ENCODE results near the gene DLX4. TPM values are rescaled to one million over a fixed set of nuclear protein-coding genes. Genes with fewer than 3 reads are reported as not detected.

The DLX4 gene
- polyA plus RNA-seq, 1 donor: 3.9 TPM

DNA sequence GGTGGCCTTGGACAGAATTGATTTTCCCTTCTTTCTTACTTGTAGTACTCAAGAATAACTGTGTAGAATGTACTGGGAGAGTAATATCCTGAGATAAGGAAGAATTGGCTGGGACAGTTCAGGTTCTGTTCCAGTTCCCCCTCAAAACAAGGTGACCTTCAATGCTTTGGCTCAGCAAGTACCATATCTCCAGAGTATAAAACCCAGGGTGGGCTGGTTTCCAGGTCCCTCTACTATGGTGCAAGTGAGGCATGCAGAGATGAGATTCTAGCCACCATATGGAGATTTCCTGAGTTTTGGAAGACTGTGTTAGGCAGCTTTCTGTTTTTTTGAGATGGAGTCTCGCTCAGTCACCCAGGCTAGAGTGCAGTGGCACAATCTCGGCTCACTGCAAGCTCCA lies 44.1 kb downstream of the DLX4 start:
- no peak for DNase-seq
- Histone ChIP-seq H3K4me1 (ENCODE audit: control insufficient read depth, insufficient read depth, low read length) (no peaks in the 10 kb centered on the region), H3K4me3 (ENCODE audit: low read length) (no peak overlapping the region), H3K36me3 (ENCODE audit: control insufficient read depth, insufficient read depth, low read length) (no peaks in the 10 kb centered on the region), H3K9me3 (ENCODE audit: control insufficient read depth, low read depth, low read length) (peaks cover 12% of the 10 kb centered on the region), H3K27me3 (ENCODE audit: control insufficient read depth, insufficient read depth, low read length) (peaks cover 4% of the 10 kb centered on the region), H3K27ac (ENCODE audit: low read length) (no peak overlapping the region)
- no CpG with 5 or more reads among the region's 2 CpGs for WGBS (ENCODE audit: insufficient coverage, low lambda C conversion rate)

DNA sequence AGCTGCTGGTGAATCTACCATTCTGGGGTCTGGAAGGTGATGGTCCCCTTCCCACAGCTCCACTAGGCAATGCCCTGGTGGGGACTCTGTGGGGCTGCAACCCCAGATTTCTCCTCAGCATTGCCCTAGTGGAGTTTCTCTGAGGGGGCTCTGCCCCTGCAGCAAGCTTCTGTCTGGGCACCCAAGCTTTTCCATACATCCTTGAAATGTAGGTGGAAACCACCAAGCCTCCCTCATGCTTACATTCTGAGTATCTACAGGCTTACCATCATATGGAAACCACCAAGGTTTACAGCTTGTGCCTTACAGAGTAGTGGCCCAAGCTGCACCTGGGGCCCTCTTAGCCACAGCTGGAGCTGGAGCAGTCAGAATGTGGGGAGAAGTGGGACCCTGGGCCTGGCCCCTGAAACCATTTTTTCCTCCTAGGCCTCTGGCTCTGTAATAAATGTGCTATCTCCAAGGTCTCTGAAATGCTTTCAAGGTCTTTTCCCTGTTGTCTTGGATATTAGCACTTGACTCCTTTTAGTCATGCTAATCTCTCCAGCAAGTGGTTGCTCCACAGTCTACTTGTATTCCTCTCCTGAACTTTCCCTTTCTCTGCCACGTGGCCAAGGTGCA lies 45.6 kb downstream of the DLX4 start:
- Histone ChIP-seq H3K27ac (ENCODE audit: low read length) (no peak overlapping the region), H3K9me3 (ENCODE audit: control insufficient read depth, low read depth, low read length) (peaks cover 5% of the 10 kb centered on the region), H3K27me3 (ENCODE audit: control insufficient read depth, insufficient read depth, low read length) (no peaks in the 10 kb centered on the region), H3K36me3 (ENCODE audit: control insufficient read depth, insufficient read depth, low read length) (no peaks in the 10 kb centered on the region), H3K4me1 (ENCODE audit: control insufficient read depth, insufficient read depth, low read length) (no peaks in the 10 kb centered on the region), H3K4me3 (ENCODE audit: low read length) (no peak overlapping the region)
- whole genome bisulfite sequencing (ENCODE audit: insufficient coverage, low lambda C conversion rate): 67% methylated on average over 1 of the region's 1 CpG
- DNase-seq: no peak

DNA sequence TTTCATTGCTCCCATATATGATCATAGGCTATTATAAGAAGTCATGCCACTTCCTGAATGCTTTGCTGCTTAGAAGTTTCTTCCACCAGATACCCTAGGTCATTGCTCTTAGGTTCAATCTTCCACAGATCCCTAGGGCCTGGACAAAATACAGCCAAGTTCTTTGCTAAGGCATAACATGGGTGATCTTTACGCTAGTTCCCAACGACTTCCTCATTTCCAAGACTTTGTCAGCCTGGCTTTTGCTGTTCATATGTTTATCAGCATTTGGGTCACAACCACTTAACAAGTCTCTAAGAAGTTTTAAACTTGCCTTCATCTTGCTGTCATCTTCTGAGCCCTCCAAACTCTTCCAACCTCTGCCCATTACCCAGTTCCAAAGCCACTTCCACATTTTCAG lies 46.2 kb downstream of the DLX4 start:
- H3K27me3 ChIP-seq (ENCODE audit: control insufficient read depth, insufficient read depth, low read length): no peaks in the 10 kb centered on the region
- DNase-seq: no peak
- WGBS (ENCODE audit: insufficient coverage, low lambda C conversion rate): no CpG with 5 or more reads among the region's 2 CpGs

DNA sequence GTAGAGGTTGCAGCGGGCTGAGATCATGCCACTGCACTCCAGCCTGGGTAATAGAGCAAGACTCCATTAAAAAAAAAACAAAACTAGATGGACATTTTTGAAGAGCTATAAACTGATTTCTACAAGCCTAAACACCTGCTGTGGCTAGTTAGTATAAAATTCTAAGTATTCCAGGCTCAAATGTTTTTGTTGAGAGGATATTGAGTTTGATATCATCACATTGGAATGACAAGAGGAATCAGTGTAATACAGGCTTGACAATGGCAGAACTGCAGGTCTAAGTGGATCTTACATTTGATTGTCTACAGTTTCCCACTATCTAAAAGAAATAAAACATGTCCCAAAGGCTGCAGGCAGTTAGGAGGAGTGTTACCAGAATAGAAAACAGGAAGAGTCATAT lies 49.9 kb downstream of the DLX4 start:
- Histone ChIP-seq H3K27me3 (ENCODE audit: control insufficient read depth, insufficient read depth, low read length) (no peaks in the 10 kb centered on the region), H3K4me1 (ENCODE audit: control insufficient read depth, insufficient read depth, low read length) (no peaks in the 10 kb centered on the region), H3K36me3 (ENCODE audit: control insufficient read depth, insufficient read depth, low read length) (no peaks in the 10 kb centered on the region), H3K27ac (ENCODE audit: low read length) (no peak overlapping the region), H3K9me3 (ENCODE audit: control insufficient read depth, low read depth, low read length) (no peaks in the 10 kb centered on the region), H3K4me3 (ENCODE audit: low read length) (no peak overlapping the region)
- DNase-seq: no peak
- no CpG with 5 or more reads among the region's 1 CpG for WGBS (ENCODE audit: insufficient coverage, low lambda C conversion rate)

More for the DNA sequence above, 46.2 kb downstream of the DLX4 start:
- H3K4me3 ChIP-seq (ENCODE audit: low read length): no peak overlapping the region
- H3K27ac ChIP-seq (ENCODE audit: low read length): no peak overlapping the region
- peaks cover 5% of the 10 kb centered on the region for H3K9me3 ChIP-seq (ENCODE audit: control insufficient read depth, low read depth, low read length)
- no peaks in the 10 kb centered on the region for H3K36me3 ChIP-seq (ENCODE audit: control insufficient read depth, insufficient read depth, low read length)
- H3K4me1 ChIP-seq (ENCODE audit: control insufficient read depth, insufficient read depth, low read length): no peaks in the 10 kb centered on the region

DNA sequence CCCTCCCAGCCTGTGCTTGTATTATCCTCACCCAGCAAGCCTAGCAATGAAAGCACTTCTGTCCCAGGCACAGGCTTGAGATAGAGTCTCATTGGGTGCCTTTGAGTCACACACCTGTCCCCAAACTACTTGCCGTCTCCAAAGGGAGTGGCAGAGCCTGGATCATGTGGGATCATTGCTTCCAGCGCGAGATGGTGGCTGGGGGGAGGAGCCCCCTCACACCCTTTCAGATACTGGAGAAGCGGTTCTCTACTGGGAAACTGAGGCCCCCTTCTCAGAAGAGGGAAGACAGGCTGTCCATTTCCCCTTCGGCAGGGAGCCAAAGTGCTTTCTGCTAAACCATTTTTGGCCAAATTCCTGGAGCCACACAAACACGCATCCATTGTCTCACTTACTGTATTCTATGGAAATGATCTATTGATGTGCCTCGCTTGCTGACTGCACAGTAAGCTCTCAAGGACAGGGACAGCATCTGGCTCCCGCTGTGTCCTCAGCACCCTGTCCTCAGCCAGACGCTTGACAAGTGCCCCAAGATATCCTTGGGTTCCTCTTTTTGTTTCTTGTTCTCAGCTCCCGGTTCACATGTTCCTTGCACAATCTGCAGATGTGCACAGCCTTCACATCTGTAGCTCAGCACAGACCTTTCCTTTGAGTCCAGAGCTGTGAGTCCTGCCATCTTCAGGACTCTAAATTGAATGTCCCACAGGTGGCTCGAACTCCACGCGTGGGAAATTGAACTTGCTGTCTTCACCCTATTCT lies 52.0 kb downstream of the DLX4 start:
- Histone ChIP-seq H3K9me3 (ENCODE audit: control insufficient read depth, low read depth, low read length) (no peaks in the 10 kb centered on the region), H3K4me3 (ENCODE audit: low read length) (no peak overlapping the region), H3K27ac (ENCODE audit: low read length) (no peak overlapping the region), H3K36me3 (ENCODE audit: control insufficient read depth, insufficient read depth, low read length) (no peaks in the 10 kb centered on the region), H3K4me1 (ENCODE audit: control insufficient read depth, insufficient read depth, low read length) (no peaks in the 10 kb centered on the region), H3K27me3 (ENCODE audit: control insufficient read depth, insufficient read depth, low read length) (no peaks in the 10 kb centered on the region)
- no peak for DNase-seq
- no CpG with 5 or more reads among the region's 13 CpGs for WGBS (ENCODE audit: insufficient coverage, low lambda C conversion rate)

DNA sequence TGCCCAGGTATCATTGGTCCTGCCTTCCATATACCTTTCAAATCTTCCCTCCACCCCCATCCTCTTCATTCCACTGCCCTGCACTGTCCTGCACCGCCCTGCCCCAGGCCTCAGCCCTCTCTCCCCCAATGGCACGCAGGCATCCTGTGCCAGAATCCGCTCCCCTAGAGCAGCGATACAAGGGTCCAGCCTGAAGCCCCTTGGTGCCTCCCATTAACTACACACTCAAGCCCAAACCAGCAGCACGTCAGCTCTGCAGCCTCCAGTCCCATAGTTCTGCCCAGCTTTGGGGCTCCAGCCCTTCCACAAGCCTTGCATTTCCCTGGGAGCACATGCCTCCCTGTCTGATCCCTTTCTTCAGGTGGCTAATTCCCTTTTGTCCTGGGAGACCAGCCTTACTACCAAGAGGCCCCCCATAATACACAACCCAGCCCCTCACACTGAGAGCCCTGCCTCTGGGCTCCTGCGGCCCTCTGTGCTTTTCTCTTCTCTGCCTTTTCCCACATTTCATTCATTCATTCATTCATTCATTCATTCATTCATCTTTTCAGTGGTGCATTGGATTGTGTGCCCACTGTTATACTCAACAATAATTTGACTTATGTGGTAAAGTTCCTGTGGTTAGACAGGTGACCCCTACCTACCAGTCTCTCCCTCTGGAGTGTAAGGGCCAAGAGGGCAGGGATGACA lies 52.8 kb downstream of the DLX4 start:
- no peak for DNase-seq
- Histone ChIP-seq H3K27ac (ENCODE audit: low read length) (no peak overlapping the region), H3K4me1 (ENCODE audit: control insufficient read depth, insufficient read depth, low read length) (no peaks in the 10 kb centered on the region), H3K9me3 (ENCODE audit: control insufficient read depth, low read depth, low read length) (no peaks in the 10 kb centered on the region), H3K27me3 (ENCODE audit: control insufficient read depth, insufficient read depth, low read length) (no peaks in the 10 kb centered on the region), H3K4me3 (ENCODE audit: low read length) (no peak overlapping the region), H3K36me3 (ENCODE audit: control insufficient read depth, insufficient read depth, low read length) (no peaks in the 10 kb centered on the region)
- 100% methylated on average over 1 of the region's 6 CpGs for WGBS (ENCODE audit: insufficient coverage, low lambda C conversion rate)

DNA sequence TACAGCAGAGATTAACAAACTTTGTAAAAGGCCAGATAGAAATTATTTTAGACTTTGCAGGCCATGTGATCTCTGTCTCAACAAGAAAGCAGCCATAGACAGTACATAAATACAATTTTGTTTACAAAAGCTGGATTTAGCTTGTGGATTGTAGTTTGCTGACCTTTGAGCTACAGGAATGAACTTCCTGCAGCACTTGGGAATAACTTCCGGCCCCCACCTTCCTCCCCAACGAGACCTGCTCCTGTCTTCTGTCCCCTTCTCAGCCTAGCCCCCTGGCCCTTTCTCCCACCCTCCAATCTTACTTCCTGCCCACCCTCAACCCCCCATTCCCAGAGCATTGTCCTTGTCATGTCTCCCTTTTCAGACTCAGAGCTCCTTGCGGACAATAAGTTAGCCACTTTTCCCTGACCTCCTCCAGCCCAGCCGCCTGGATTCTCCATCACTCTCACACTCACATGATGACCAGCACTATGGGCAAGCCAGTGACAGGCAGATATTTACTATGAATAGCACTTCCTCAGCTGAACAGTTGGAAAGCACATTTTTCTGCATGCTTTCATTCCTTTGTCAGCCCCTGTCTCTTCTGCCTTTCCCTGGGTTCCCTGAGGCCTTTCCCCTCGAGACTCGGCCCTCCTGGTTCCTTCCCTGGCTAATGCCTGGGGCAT lies 53.6 kb downstream of the DLX4 start:
- Histone ChIP-seq H3K4me3 (ENCODE audit: low read length) (no peak overlapping the region), H3K27ac (ENCODE audit: low read length) (no peak overlapping the region), H3K27me3 (ENCODE audit: control insufficient read depth, insufficient read depth, low read length) (no peaks in the 10 kb centered on the region), H3K36me3 (ENCODE audit: control insufficient read depth, insufficient read depth, low read length) (no peaks in the 10 kb centered on the region), H3K9me3 (ENCODE audit: control insufficient read depth, low read depth, low read length) (no peaks in the 10 kb centered on the region), H3K4me1 (ENCODE audit: control insufficient read depth, insufficient read depth, low read length) (peaks cover 5% of the 10 kb centered on the region)
- WGBS (ENCODE audit: insufficient coverage, low lambda C conversion rate): no CpG with 5 or more reads among the region's 6 CpGs
- DNase-seq: no peak

DNA sequence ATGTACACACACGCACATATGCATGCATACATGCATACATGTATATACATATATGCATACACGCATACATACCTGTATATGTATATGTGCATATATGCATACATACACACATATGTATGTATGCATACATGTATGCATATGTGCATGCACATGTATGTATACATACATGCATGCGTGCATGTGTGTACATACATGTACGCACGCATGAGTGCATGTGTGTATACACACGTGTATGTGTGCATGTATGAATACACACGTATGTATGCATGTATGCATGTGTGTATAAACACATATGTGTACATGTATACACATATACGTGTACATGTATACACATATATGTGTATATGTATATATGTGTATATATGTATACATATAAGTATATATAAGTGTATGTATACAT lies 54.5 kb downstream of the DLX4 start:
- no peak overlapping the region for H3K4me3 ChIP-seq (ENCODE audit: low read length)
- H3K9me3 ChIP-seq (ENCODE audit: control insufficient read depth, low read depth, low read length): no peaks in the 10 kb centered on the region
- DNase-seq: no peak
- peaks cover 10% of the 10 kb centered on the region for H3K4me1 ChIP-seq (ENCODE audit: control insufficient read depth, insufficient read depth, low read length)
- no peak overlapping the region for H3K27ac ChIP-seq (ENCODE audit: low read length)
- H3K27me3 ChIP-seq (ENCODE audit: control insufficient read depth, insufficient read depth, low read length): peaks cover 2% of the 10 kb centered on the region
- H3K36me3 ChIP-seq (ENCODE audit: control insufficient read depth, insufficient read depth, low read length): no peaks in the 10 kb centered on the region
- WGBS (ENCODE audit: insufficient coverage, low lambda C conversion rate): no CpG with 5 or more reads among the region's 8 CpGs
